K562 (cell line): ENCODE data around the gene STK24. TPM values are rescaled to one million over a fixed set of nuclear protein-coding genes. Genes with fewer than 3 reads are reported as not detected.

Experiments
- ATAC-seq: fragments of 200-7000 bp; cut with Tn5 transposase; 3 replicates; pipeline ENCODE4 v1.9.1; 2020; ENCODE audit warnings: moderate library complexity
- BruUV-seq: library from RNA; stranded (reverse); fragments of 400-500 nt; replicated peaks from 2 replicates; lab custom pipeline; 2021; lab: Mats Ljungman, UMichigan
- CTCF ChIA-PET: fragments of 300-600 bp; formaldehyde crosslinking; extraction: SDS; loops from one replicate; lab custom pipeline; 2021; ENCODE audit warnings: low intra/inter-chr PET ratio; lab: Yijun Ruan, JAX
- POLR2A ChIA-PET: fragments of 300-600, 350-650 bp; sonication (Branson Sonifier 250); formaldehyde crosslinking; extraction: SDS; loops from one replicate; lab custom pipeline; 2021; ENCODE audit warnings: antibody characterized with exemption, inconsistent platforms; lab: Yijun Ruan, JAX
- DNase-seq, 4 experiments: peaks; one replicate each; pipeline versions ENCODE4 v3.0.0 to v3.0.0-alpha.2; 2011 to 2018; ENCODE audit warnings: low spot score in 3 of 4, mixed read lengths in 3 of 4; ENCODE audit errors: extremely low read depth in 1 of 4
- FAIRE-seq: peaks from 2 replicates; lab custom pipeline; 2011; peaks lifted over from hg19 to GRCh38; lab: Jason Lieb, UNC
- H2AFZ ChIP-seq: 2 replicates; pipeline ENCODE4 v1.6.0; 2011; ENCODE audit warnings: low read depth, low read length, control low read depth, inconsistent platforms
- H3K27ac ChIP-seq: fragments of 200-600 bp; 3 replicates; pipeline ENCODE4 v1.8.0; 2011; ENCODE audit warnings: low read depth, mild to moderate bottlenecking, control low read depth, inconsistent platforms, low read length, moderate library complexity, mixed read lengths; ENCODE audit errors: extremely low read depth
- H3K27me3 ChIP-seq, 2 experiments: fragments of 300-600 bp in 1 of 2; 2 replicates in 1 of 2; 3 replicates in 1 of 2; pipeline versions ENCODE4 v1.6.0 to v1.8.0; 2011; ENCODE audit warnings: inconsistent platforms in 2 of 2, low read length in 2 of 2, mild to moderate bottlenecking in 1 of 2, mixed read lengths in 1 of 2, moderate library complexity in 1 of 2; ENCODE audit not compliant: control insufficient read depth in 2 of 2, insufficient read depth in 2 of 2
- H3K36me3 ChIP-seq: fragments of 300-600 bp; 3 replicates; pipeline ENCODE4 v1.8.0; 2011; ENCODE audit warnings: mild to moderate bottlenecking, low read length, inconsistent platforms; ENCODE audit not compliant: control insufficient read depth, insufficient read depth
- H3K4me1 ChIP-seq, 2 experiments: fragments of 200-600 bp in 1 of 2; replicated peaks in 1 of 2; 2 replicates in 1 of 2; 3 replicates in 1 of 2; pipeline versions ENCODE4 v1.5.1 to v1.8.0; 2011; ENCODE audit warnings: inconsistent platforms in 2 of 2, low read length in 2 of 2, mild to moderate bottlenecking in 1 of 2, mixed read lengths in 1 of 2, moderate library complexity in 1 of 2; ENCODE audit not compliant: control insufficient read depth in 2 of 2, insufficient read depth in 2 of 2
- H3K4me2 ChIP-seq: 2 replicates; pipeline ENCODE4 v1.6.1; 2011; ENCODE audit warnings: low read length, control low read depth, inconsistent platforms, mixed read lengths; ENCODE audit not compliant: insufficient read depth
- H3K4me3 ChIP-seq: fragments of 200-600 bp; sonication (generic), shearing (Covaris generic); 2 replicates; pipeline ENCODE4 v1.5.1; 2016; ENCODE audit warnings: control low read depth, inconsistent platforms
- H3K79me2 ChIP-seq: fragments of 200-600 bp; 3 replicates; pipeline ENCODE4 v1.8.0; 2011; ENCODE audit warnings: low read length, inconsistent platforms; ENCODE audit not compliant: control insufficient read depth, insufficient read depth
- H3K9ac ChIP-seq, 2 experiments: 2 replicates each; pipeline versions ENCODE4 v1.6.0 to v1.6.1; 2011; ENCODE audit warnings: low read depth in 2 of 2, low read length in 2 of 2, control low read depth in 1 of 2, inconsistent platforms in 1 of 2, mild to moderate bottlenecking in 1 of 2, mixed read lengths in 1 of 2; ENCODE audit not compliant: insufficient read depth in 1 of 2
- H3K9me1 ChIP-seq: one replicate; pipeline ENCODE4 v1.6.0; 2011; ENCODE audit warnings: inconsistent platforms, mild to moderate bottlenecking, low read length, moderate library complexity; ENCODE audit not compliant: control insufficient read depth, insufficient read depth
- H3K9me3 ChIP-seq: replicated peaks from 2 replicates; pipeline ENCODE4 v1.5.1; 2011; ENCODE audit warnings: low read depth, low read length, inconsistent platforms; ENCODE audit not compliant: control insufficient read depth, insufficient read depth
- H4K20me1 ChIP-seq: replicated peaks from 2 replicates; pipeline ENCODE4 v1.6.1; 2011; ENCODE audit warnings: low read length, inconsistent platforms, mixed read lengths; ENCODE audit not compliant: control insufficient read depth, insufficient read depth
- EGR1 ChIP-seq: fragments of 450-650 bp; conservative IDR thresholded peaks from 2 replicates; pipeline ENCODE4 v1.6.1; 2017; ENCODE audit warnings: mild to moderate bottlenecking
- KHSRP ChIP-seq: fragments of 450-650 bp; IDR thresholded peaks from 2 replicates; pipeline ENCODE4 v1.6.1; 2017
- LARP7 ChIP-seq: fragments of 450-650 bp; IDR thresholded peaks from 2 replicates; pipeline ENCODE4 v1.6.1; 2016
- RBFOX2 ChIP-seq: fragments of 200-400 bp; formaldehyde crosslinking; IDR thresholded peaks from 2 replicates; pipeline ENCODE4 v1.6.1; 2017; ENCODE audit warnings: low read depth, mild to moderate bottlenecking, low read length, moderate library complexity
- RNF2 ChIP-seq: sonication (generic); IDR thresholded peaks from 2 replicates; pipeline ENCODE4 v1.6.1; 2016
- SETDB1 ChIP-seq: IDR thresholded peaks from one replicate; pipeline ENCODE4 v1.6.1; 2012; ENCODE audit warnings: low read length, control low read depth, inconsistent platforms
- SREBF2 ChIP-seq: sonication (generic); formaldehyde crosslinking; IDR thresholded peaks from 2 replicates; pipeline ENCODE4 v1.4.0; 2020; ENCODE audit warnings: mild to moderate bottlenecking, missing genetic modification reagents
- ZNF197 ChIP-seq: fragments of 200-800 bp; sonication (Bioruptor generic); IDR thresholded peaks from 2 replicates; pipeline ENCODE4 v1.6.1; 2016; ENCODE audit warnings: low read depth, missing genetic modification characterization, missing compliant biosample characterization
- ZNF699 ChIP-seq: fragments of 250-450 bp; sonication (Bioruptor Pico); IDR thresholded peaks from 2 replicates; pipeline ENCODE4 v1.8.0; 2021; ENCODE audit warnings: mild to moderate bottlenecking, moderate library complexity; ENCODE audit not compliant: insufficient replicate concordance
- ZNF717 ChIP-seq: fragments of 250-450 bp; sonication (Bioruptor Pico); IDR thresholded peaks from 2 replicates; pipeline ENCODE4 v1.5.0; 2021
- WGBS: fragments of 100-300 bp; shearing (Covaris generic); methylation state at CpG from one replicate; pipeline ENCODE4 v1.1.6; 2016; ENCODE audit warnings: low coverage, mixed read lengths; ENCODE audit not compliant: insufficient coverage; ENCODE audit errors: missing lambda C conversion rate; 5-methylcytosine and 5-hydroxymethylcytosine counted together
- in situ Hi-C: fragments of 300-500 bp; cut with MboI; formaldehyde crosslinking; loops from 4 replicates; pipeline ENCODE4 v1.15.0; 2018; ENCODE audit warnings: inconsistent platforms, mixed read lengths
- intact Hi-C: fragments of 100-400 bp; cut with micrococcal nuclease; formaldehyde crosslinking; loops from 2 replicates; pipeline ENCODE4 v1.14.2; 2022
- polyA plus RNA-seq, 8 experiments: library from polyadenylated mRNA; depleted of rRNA in 4 of 8; stranded (reverse) in 5 of 8; unstranded in 3 of 8; fragments of >200 nt; fragmentation: Nextera tagmentation in 2 of 8; fragmentation: Illumina TruSeq in 1 of 8; extraction: Ambion mirVana in 2 of 8; extraction: Trizol in 1 of 8; gene quantifications; 2 replicates each; pipeline versions ENCODE4 v1.2.1 to v1.2.3, GENCODE V29; 2011 to 2014; ENCODE audit warnings: inconsistent platforms in 1 of 8, missing spikeins in 1 of 8
- total RNA-seq, 7 experiments: library from RNA; depleted of rRNA in 6 of 7; stranded (reverse); fragments of >200 nt in 6 of 7; fragmentation: Illumina TruSeq in 2 of 7; extraction: Trizol in 2 of 7; gene quantifications; 2 replicates each; pipeline versions ENCODE4 v1.2.1 to v1.2.3, GENCODE V29; 2011 to 2021; ENCODE audit warnings: low replicate concordance in 1 of 7
- TF ChIP-seq, protein P1 (sequence below): fragments of 250-450 bp; sonication (Bioruptor Pico); IDR thresholded peaks from 2 replicates; pipeline ENCODE4 v1.5.0; 2021; ENCODE audit warnings: mild to moderate bottlenecking, borderline replicate concordance
- TF ChIP-seq, protein P2 (sequence below): IDR thresholded peaks from 3 replicates; pipeline ENCODE4 v1.6.1; 2011; ENCODE audit warnings: borderline replicate concordance, mild to moderate bottlenecking, moderate library complexity; ENCODE audit not compliant: insufficient read length; ENCODE audit errors: extremely low read depth
- TF ChIP-seq, protein P3 (sequence below): sonication (generic); formaldehyde crosslinking; IDR thresholded peaks from 2 replicates; pipeline ENCODE4 v1.8.1; 2023; ENCODE audit warnings: mild to moderate bottlenecking, missing genetic modification reagents
- TF ChIP-seq, protein P4 (sequence below): fragments of 150-350 bp; conservative IDR thresholded peaks from 2 replicates; pipeline ENCODE4 v1.6.1; 2014; ENCODE audit warnings: low read length

The STK24 gene
- total and polyA plus RNA-seq, 9 of the 15 experiments (the other 6 are each of a cell fraction or from before 2014, with no cell fraction given), result 3.8 to 78.4 (median 28.2) TPM

DNA sequence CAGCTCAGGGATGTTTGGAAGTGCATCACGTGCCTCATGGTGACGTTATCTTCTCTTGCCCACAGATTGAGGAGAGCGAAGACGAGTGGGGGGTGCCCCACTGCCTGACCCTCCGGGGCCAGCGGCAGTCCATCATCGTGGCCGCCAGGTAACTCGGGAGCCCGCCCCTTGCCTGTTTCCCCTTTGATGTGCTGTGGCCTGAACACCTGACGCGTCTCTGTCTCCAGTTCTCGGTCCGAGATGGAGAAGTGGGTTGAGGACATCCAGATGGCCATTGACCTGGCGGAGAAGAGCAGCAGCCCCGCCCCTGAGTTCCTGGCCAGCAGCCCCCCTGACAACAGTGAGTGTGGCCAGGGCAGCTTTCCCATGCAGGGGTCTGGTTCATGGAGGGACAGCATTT lies 137.0 kb downstream of the STK24 start:
- intact Hi-C loops, result no loop called here
- in situ Hi-C loops, result no loop called here
- FAIRE-seq (no peak), DNase-seq (no peak), ATAC-seq (no peak)
- Histone ChIP-seq H3K27ac (no peak overlapping the region), H3K36me3 (no peaks in the 10 kb centered on the region), H3K4me1 (no peaks in the 10 kb centered on the region; a peak in 1 of 5 replicates), H4K20me1 (no peaks in the 10 kb centered on the region), H3K4me3 (no peak overlapping the region), H3K79me2 (no peaks in the 10 kb centered on the region), H3K4me2 (no peak overlapping the region), H3K9me3 (no peaks in the 10 kb centered on the region), H3K9me1 (no peaks in the 10 kb centered on the region), H2AFZ (no peak overlapping the region), H3K9ac (no peak overlapping the region), H3K27me3 (peaks cover 18 to 87% of the 10 kb centered on the region in 2 experiments)
- ChIA-PET CTCF (no interaction called here), POLR2A (interaction anchor here (0.6 kb wide), 1 partner anchor 181 kb away, joined by 3 read pairs; no protein-coding TSS in a partner anchor)
- WGBS, result 4% methylated on average over 9 of the region's 16 CpGs
- no TSS peak for BruUV-seq
- TF ChIP-seq SREBF2, result no peak
- no peak for TF ChIP-seq SETDB1
- no peak for TF ChIP-seq LARP7
- TF ChIP-seq, protein P1, sequence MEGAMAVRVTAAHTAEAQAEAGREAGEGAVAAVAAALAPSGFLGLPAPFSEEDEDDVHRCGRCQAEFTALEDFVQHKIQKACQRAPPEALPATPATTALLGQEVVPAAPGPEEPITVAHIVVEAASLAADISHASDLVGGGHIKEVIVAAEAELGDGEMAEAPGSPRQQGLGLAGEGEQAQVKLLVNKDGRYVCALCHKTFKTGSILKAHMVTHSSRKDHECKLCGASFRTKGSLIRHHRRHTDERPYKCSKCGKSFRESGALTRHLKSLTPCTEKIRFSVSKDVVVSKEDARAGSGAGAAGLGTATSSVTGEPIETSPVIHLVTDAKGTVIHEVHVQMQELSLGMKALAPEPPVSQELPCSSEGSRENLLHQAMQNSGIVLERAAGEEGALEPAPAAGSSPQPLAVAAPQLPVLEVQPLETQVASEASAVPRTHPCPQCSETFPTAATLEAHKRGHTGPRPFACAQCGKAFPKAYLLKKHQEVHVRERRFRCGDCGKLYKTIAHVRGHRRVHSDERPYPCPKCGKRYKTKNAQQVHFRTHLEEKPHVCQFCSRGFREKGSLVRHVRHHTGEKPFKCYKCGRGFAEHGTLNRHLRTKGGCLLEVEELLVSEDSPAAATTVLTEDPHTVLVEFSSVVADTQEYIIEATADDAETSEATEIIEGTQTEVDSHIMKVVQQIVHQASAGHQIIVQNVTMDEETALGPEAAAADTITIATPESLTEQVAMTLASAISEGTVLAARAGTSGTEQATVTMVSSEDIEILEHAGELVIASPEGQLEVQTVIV (CRISPR knock-in tag), result no peak
- TF ChIP-seq, protein P2, sequence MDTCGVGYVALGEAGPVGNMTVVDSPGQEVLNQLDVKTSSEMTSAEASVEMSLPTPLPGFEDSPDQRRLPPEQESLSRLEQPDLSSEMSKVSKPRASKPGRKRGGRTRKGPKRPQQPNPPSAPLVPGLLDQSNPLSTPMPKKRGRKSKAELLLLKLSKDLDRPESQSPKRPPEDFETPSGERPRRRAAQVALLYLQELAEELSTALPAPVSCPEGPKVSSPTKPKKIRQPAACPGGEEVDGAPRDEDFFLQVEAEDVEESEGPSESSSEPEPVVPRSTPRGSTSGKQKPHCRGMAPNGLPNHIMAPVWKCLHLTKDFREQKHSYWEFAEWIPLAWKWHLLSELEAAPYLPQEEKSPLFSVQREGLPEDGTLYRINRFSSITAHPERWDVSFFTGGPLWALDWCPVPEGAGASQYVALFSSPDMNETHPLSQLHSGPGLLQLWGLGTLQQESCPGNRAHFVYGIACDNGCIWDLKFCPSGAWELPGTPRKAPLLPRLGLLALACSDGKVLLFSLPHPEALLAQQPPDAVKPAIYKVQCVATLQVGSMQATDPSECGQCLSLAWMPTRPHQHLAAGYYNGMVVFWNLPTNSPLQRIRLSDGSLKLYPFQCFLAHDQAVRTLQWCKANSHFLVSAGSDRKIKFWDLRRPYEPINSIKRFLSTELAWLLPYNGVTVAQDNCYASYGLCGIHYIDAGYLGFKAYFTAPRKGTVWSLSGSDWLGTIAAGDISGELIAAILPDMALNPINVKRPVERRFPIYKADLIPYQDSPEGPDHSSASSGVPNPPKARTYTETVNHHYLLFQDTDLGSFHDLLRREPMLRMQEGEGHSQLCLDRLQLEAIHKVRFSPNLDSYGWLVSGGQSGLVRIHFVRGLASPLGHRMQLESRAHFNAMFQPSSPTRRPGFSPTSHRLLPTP, result no peak
- TF ChIP-seq KHSRP, result no peak
- TF ChIP-seq RBFOX2, result no peak
- no peak for TF ChIP-seq RNF2
- no peak for TF ChIP-seq ZNF717 (CRISPR knock-in tag)
- TF ChIP-seq, protein P3, sequence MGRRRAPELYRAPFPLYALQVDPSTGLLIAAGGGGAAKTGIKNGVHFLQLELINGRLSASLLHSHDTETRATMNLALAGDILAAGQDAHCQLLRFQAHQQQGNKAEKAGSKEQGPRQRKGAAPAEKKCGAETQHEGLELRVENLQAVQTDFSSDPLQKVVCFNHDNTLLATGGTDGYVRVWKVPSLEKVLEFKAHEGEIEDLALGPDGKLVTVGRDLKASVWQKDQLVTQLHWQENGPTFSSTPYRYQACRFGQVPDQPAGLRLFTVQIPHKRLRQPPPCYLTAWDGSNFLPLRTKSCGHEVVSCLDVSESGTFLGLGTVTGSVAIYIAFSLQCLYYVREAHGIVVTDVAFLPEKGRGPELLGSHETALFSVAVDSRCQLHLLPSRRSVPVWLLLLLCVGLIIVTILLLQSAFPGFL (CRISPR knock-in tag), result no peak
- TF ChIP-seq EGR1, result no peak
- TF ChIP-seq, protein P4, sequence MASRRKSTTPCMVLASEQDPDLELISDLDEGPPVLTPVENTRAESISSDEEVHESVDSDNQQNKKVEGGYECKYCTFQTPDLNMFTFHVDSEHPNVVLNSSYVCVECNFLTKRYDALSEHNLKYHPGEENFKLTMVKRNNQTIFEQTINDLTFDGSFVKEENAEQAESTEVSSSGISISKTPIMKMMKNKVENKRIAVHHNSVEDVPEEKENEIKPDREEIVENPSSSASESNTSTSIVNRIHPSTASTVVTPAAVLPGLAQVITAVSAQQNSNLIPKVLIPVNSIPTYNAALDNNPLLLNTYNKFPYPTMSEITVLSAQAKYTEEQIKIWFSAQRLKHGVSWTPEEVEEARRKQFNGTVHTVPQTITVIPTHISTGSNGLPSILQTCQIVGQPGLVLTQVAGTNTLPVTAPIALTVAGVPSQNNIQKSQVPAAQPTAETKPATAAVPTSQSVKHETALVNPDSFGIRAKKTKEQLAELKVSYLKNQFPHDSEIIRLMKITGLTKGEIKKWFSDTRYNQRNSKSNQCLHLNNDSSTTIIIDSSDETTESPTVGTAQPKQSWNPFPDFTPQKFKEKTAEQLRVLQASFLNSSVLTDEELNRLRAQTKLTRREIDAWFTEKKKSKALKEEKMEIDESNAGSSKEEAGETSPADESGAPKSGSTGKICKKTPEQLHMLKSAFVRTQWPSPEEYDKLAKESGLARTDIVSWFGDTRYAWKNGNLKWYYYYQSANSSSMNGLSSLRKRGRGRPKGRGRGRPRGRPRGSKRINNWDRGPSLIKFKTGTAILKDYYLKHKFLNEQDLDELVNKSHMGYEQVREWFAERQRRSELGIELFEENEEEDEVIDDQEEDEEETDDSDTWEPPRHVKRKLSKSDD, result no peak
- no peak for TF ChIP-seq ZNF699 (CRISPR knock-in tag)
- TF ChIP-seq ZNF197, result no peak
